HEK293 (cell line): Measurements from ENCODE around the gene UFC1.

Source experiments
- BCL11B ChIP-seq: fragments of 450-650 bp; formaldehyde crosslinking; IDR thresholded peaks from 2 replicates; pipeline ENCODE4 v1.5.1; 2016; ENCODE audit warnings: low read depth, missing biosample characterization, missing genetic modification characterization
- EGR2 ChIP-seq: fragments of 450-650 bp; formaldehyde crosslinking; IDR thresholded peaks from 2 replicates; pipeline ENCODE4 v1.5.1; 2016; ENCODE audit warnings: low read depth, missing biosample characterization, missing genetic modification characterization
- GLIS2 ChIP-seq: fragments of 450-650 bp; formaldehyde crosslinking; IDR thresholded peaks from 2 replicates; pipeline ENCODE4 v1.5.1; 2016; ENCODE audit warnings: missing biosample characterization, missing genetic modification characterization
- IKZF3 ChIP-seq: fragments of 450-650 bp; IDR thresholded peaks from 2 replicates; pipeline ENCODE4 v1.5.0; 2018; ENCODE audit warnings: missing biosample characterization, mild to moderate bottlenecking, missing genetic modification characterization, moderate library complexity
- KLF8 ChIP-seq: fragments of 450-650 bp; formaldehyde crosslinking; IDR thresholded peaks from 2 replicates; pipeline ENCODE4 v1.5.1; 2016; ENCODE audit warnings: missing biosample characterization, missing genetic modification characterization
- OSR2 ChIP-seq: fragments of 450-650 bp; formaldehyde crosslinking; IDR thresholded peaks from 2 replicates; pipeline ENCODE4 v1.5.1; 2016; ENCODE audit warnings: missing biosample characterization, missing genetic modification characterization
- PRDM2 ChIP-seq: fragments of 450-650 bp; formaldehyde crosslinking; IDR thresholded peaks from 2 replicates; pipeline ENCODE4 v1.5.1; 2016; ENCODE audit warnings: missing biosample characterization, missing genetic modification characterization, borderline replicate concordance
- REPIN1 ChIP-seq: fragments of 450-650 bp; formaldehyde crosslinking; IDR thresholded peaks from 2 replicates; pipeline ENCODE4 v1.5.1; 2017; ENCODE audit warnings: missing biosample characterization, missing genetic modification characterization, low read depth
- ZBTB17 ChIP-seq: fragments of 450-650 bp; formaldehyde crosslinking; IDR thresholded peaks from 2 replicates; pipeline ENCODE4 v1.5.1; 2016; ENCODE audit warnings: missing biosample characterization, missing genetic modification characterization
- ZBTB20 ChIP-seq: fragments of 450-650 bp; formaldehyde crosslinking; IDR thresholded peaks from 2 replicates; pipeline ENCODE4 v1.5.1; 2016; ENCODE audit warnings: missing biosample characterization, missing genetic modification characterization
- ZBTB48 ChIP-seq: fragments of 450-650 bp; formaldehyde crosslinking; IDR thresholded peaks from 2 replicates; pipeline ENCODE4 v1.5.1; 2016; ENCODE audit warnings: missing biosample characterization, missing genetic modification characterization
- ZNF140 ChIP-seq: fragments of 450-650 bp; formaldehyde crosslinking; IDR thresholded peaks from 2 replicates; pipeline ENCODE4 v1.5.1; 2016; ENCODE audit warnings: missing biosample characterization, missing genetic modification characterization
- ZNF2 ChIP-seq: fragments of 450-650 bp; formaldehyde crosslinking; IDR thresholded peaks from 2 replicates; pipeline ENCODE4 v1.5.1; 2016; ENCODE audit warnings: missing biosample characterization, missing genetic modification characterization
- ZNF24 ChIP-seq: fragments of 450-650 bp; formaldehyde crosslinking; IDR thresholded peaks from 2 replicates; pipeline ENCODE4 v1.5.1; 2016; ENCODE audit warnings: missing biosample characterization, missing genetic modification characterization
- ZNF248 ChIP-seq: fragments of 450-650 bp; formaldehyde crosslinking; IDR thresholded peaks from 2 replicates; pipeline ENCODE4 v1.5.1; 2017; ENCODE audit warnings: missing biosample characterization, missing genetic modification characterization
- ZNF292 ChIP-seq: fragments of 450-650 bp; formaldehyde crosslinking; IDR thresholded peaks from 2 replicates; pipeline ENCODE4 v1.5.1; 2016; ENCODE audit warnings: low read depth, missing biosample characterization, missing genetic modification characterization, borderline replicate concordance
- ZNF350 ChIP-seq: fragments of 450-650 bp; formaldehyde crosslinking; IDR thresholded peaks from 2 replicates; pipeline ENCODE4 v1.5.0; 2017; ENCODE audit warnings: missing biosample characterization, mild to moderate bottlenecking, missing genetic modification characterization
- ZNF514 ChIP-seq: fragments of 450-650 bp; formaldehyde crosslinking; IDR thresholded peaks from 2 replicates; pipeline ENCODE4 v1.5.1; 2016; ENCODE audit warnings: missing biosample characterization, missing genetic modification characterization
- ZNF529 ChIP-seq: fragments of 450-650 bp; formaldehyde crosslinking; IDR thresholded peaks from 2 replicates; pipeline ENCODE4 v1.5.1; 2017; ENCODE audit warnings: missing genetic modification characterization, missing biosample characterization; ENCODE audit not compliant: insufficient replicate concordance
- ZNF571 ChIP-seq: fragments of 450-650 bp; formaldehyde crosslinking; IDR thresholded peaks from 2 replicates; pipeline ENCODE4 v1.5.0; 2017; ENCODE audit warnings: missing biosample characterization, missing genetic modification characterization
- ZNF600 ChIP-seq: fragments of 450-650 bp; formaldehyde crosslinking; IDR thresholded peaks from 2 replicates; pipeline ENCODE4 v1.5.1; 2016; ENCODE audit warnings: missing biosample characterization, missing genetic modification characterization
- ZNF626 ChIP-seq: fragments of 450-650 bp; sonication (Bioruptor Pico); formaldehyde crosslinking; IDR thresholded peaks from 2 replicates; pipeline ENCODE4 v1.5.1; 2018; ENCODE audit warnings: missing biosample characterization, missing genetic modification characterization, inconsistent platforms
- ZNF777 ChIP-seq: fragments of 450-650 bp; formaldehyde crosslinking; IDR thresholded peaks from 2 replicates; pipeline ENCODE4 v1.5.1; 2017; ENCODE audit warnings: missing biosample characterization, missing genetic modification characterization, borderline replicate concordance
- ZNF792 ChIP-seq: fragments of 450-650 bp; formaldehyde crosslinking; IDR thresholded peaks from 2 replicates; pipeline ENCODE4 v1.5.1; 2016; ENCODE audit warnings: missing biosample characterization, missing genetic modification characterization
- ZNF830 ChIP-seq: fragments of 450-650 bp; IDR thresholded peaks from 2 replicates; pipeline ENCODE4 v1.5.0; 2018; ENCODE audit warnings: missing biosample characterization, missing genetic modification characterization, low read depth, mild to moderate bottlenecking, moderate library complexity
- TF ChIP-seq, protein P1 (sequence below): fragments of 450-650 bp; formaldehyde crosslinking; IDR thresholded peaks from 2 replicates; pipeline ENCODE4 v1.5.1; 2016; ENCODE audit warnings: missing biosample characterization, missing genetic modification characterization
- TF ChIP-seq, protein P2 (sequence below): fragments of 450-650 bp; formaldehyde crosslinking; IDR thresholded peaks from 2 replicates; pipeline ENCODE4 v1.5.1; 2016; ENCODE audit warnings: missing biosample characterization, missing genetic modification characterization, low read depth

Gene UFC1

DNA sequence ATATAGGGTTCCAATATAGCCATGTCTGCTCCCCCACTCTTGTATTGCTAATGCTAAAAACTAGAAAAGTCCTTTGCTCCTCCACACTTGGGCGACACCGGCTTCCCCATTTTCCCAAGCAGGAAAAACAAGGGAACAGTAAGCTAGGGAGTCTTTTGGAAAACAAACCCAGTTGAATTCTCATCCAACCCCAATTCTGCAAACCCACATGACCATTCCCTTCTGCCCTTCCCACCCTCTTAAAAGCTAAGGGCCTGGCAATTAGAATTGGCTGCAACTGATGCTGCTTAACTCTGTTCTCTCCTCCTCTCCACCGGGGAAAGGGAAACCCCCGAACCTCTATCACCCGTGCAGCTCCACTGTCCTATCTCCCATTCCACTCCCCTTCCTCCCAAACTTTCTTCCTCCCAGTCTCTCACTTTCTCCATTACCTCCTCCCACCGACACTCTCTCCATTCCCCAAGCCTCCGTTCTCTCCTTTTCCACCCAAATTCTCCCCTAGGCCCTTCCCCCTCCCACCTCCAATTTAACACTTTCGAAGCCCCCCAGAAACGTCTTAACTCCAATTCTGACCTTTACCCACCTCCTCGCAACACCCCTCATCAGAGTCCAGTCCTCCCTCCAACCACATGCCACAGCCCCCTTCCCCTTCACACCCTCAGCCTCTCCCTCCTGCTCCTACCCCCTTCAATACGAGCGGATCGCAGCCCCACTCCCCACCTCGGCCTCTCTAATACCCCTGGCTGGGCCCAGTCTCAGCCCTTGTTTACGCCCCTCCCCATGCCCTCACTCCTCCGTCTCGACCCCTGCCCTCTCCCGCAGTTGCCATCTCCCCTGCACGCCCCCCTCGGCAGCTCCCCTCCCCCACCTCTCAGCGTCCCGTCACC is 22.0 kb upstream of the UFC1 start (continued):
- TF ChIP-seq, protein P1, sequence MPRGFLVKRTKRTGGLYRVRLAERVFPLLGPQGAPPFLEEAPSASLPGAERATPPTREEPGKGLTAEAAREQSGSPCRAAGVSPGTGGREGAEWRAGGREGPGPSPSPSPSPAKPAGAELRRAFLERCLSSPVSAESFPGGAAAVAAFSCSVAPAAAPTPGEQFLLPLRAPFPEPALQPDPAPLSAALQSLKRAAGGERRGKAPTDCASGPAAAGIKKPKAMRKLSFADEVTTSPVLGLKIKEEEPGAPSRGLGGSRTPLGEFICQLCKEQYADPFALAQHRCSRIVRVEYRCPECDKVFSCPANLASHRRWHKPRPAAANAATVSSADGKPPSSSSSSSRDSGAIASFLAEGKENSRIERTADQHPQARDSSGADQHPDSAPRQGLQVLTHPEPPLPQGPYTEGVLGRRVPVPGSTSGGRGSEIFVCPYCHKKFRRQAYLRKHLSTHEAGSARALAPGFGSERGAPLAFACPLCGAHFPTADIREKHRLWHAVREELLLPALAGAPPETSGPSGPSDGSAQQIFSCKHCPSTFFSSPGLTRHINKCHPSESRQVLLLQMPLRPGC (tag by site-specific recombination), result no peak
- TF ChIP-seq ZNF24 (tag by site-specific recombination) (no peak), ZNF830 (tag by site-specific recombination) (no peak), GLIS2 (tag by site-specific recombination) (peak; percentile 92), ZNF514 (tag by site-specific recombination) (0 out of 2 replicates have a peak, but pooled peaks have one; percentile 50), ZNF600 (tag by site-specific recombination) (0 out of 2 replicates have a peak, but pooled peaks have one; percentile 9), ZNF792 (tag by site-specific recombination) (no peak; the same call in 1 of the 2 replicates), IKZF3 (tag by site-specific recombination) (0 out of 2 replicates have a peak, but pooled peaks have one; percentile 41), OSR2 (no peak), ZNF571 (no peak), ZNF248 (tag by site-specific recombination) (no peak), ZNF2 (tag by site-specific recombination) (peak; percentile 72), REPIN1 (tag by site-specific recombination) (peak; percentile 80; the same call in 1 of the 2 replicates), ZNF777 (peak; percentile 71; the same call in 1 of the 2 replicates), ZNF350 (tag by site-specific recombination) (no peak), ZBTB20 (peak; percentile 82), BCL11B (tag by site-specific recombination) (peak; percentile 78), ZNF140 (tag by site-specific recombination) (no peak), ZNF529 (tag by site-specific recombination) (no peak), ZNF292 (tag by site-specific recombination) (0 out of 2 replicates have a peak, but pooled peaks have one; percentile 1), ZBTB17 (no peak), ZNF626 (tag by site-specific recombination) (no peak), PRDM2 (tag by site-specific recombination) (peak; percentile 54; the same call in 1 of the 2 replicates), EGR2 (peak; percentile 57), KLF8 (peak; percentile 49), ZBTB48 (tag by site-specific recombination) (peak; percentile 86)
- TF ChIP-seq, protein P2, sequence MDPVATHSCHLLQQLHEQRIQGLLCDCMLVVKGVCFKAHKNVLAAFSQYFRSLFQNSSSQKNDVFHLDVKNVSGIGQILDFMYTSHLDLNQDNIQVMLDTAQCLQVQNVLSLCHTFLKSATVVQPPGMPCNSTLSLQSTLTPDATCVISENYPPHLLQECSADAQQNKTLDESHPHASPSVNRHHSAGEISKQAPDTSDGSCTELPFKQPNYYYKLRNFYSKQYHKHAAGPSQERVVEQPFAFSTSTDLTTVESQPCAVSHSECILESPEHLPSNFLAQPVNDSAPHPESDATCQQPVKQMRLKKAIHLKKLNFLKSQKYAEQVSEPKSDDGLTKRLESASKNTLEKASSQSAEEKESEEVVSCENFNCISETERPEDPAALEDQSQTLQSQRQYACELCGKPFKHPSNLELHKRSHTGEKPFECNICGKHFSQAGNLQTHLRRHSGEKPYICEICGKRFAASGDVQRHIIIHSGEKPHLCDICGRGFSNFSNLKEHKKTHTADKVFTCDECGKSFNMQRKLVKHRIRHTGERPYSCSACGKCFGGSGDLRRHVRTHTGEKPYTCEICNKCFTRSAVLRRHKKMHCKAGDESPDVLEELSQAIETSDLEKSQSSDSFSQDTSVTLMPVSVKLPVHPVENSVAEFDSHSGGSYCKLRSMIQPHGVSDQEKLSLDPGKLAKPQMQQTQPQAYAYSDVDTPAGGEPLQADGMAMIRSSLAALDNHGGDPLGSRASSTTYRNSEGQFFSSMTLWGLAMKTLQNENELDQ (tag by site-specific recombination), result no peak
